ENCODE data around the gene TRIO.

GRCh38 chr5:14209836-14210235 lies 66.7 kb downstream of the TRIO start:
- TF ChIP-seq CTCF (optimal IDR thresholded peaks at IDR 0.05 in 1 of 3, IDR thresholded peaks at IDR 0.05 in 1 of 3, conservative IDR thresholded peaks at IDR 0.05 in 1 of 3; ENCODE audit: extremely low read depth in 1 of 3, insufficient read depth in 2 of 3, low read length in 3 of 3) (no peak), EZH2 (IDR thresholded peaks at IDR 0.05; ENCODE audit: low read length) (no peak)

Data from keratinocyte (primary cell).